ENCODE measurements around the gene KIF16B. TPM values are rescaled to one million over a fixed set of nuclear protein-coding genes. Genes with fewer than 3 reads are reported as not detected.

The KIF16B gene
- total and polyA plus RNA-seq, 10 of the 15 experiments (the other 5 are each of a cell fraction or from before 2014, with no cell fraction given) = 0.21 to 5.2 (median 3.0) TPM

DNA sequence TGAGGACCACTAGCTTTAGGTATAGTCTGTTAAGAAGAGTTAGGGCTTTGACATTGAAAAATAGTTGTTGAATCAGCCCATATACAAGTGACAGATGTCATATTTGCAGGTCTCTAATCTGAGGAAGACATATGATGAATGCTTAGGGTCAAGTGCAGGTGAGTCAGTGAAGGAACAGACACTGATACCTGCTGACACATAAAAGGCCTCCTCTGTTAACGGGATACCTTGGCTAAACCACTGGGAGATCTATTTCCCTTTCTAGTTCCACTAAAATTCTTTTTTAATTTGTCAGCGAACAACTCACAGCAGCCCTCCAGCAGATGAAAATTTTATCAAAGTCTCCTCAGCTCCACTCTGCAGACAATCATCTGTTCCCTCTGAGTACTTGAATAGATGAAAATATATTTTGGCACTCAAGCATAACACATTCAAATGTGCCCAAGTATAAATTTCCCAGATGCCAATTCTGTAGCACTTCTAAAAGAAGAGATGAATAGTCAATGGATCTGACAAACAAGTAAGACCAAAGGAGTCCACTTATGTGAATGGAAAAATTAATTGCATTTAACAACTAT, 154.0 kb downstream of the KIF16B start:
- no peaks in the 10 kb centered on the region for H3K79me2 ChIP-seq (ENCODE audit: control insufficient read depth, insufficient read depth, low read length)
- H3K9me3 ChIP-seq (replicated peaks; ENCODE audit: control insufficient read depth, insufficient read depth, low read length) = no peaks in the 10 kb centered on the region
- DNase-seq (ENCODE audit: low read depth, low spot score) (no peak), ATAC-seq (no peak), FAIRE-seq (no peak)
- no peaks in the 10 kb centered on the region for H3K4me1 ChIP-seq (ENCODE audit: control insufficient read depth, insufficient read depth, low read length)
- POLR2A ChIA-PET = interaction anchor here (0.9 kb wide), 1 partner anchor 14 kb away, joined by 3 read pairs; no protein-coding TSS in a partner anchor
- no peak overlapping the region for H3K9ac ChIP-seq (ENCODE audit: control insufficient read depth, insufficient read depth, low read length)
- H4K20me1 ChIP-seq (ENCODE audit: control insufficient read depth, insufficient read depth) = no peaks in the 10 kb centered on the region
- intact Hi-C loops (cut with micrococcal nuclease; ENCODE audit: unreplicated experiment) (no loop called here), in situ Hi-C loops (cut with MboI) (no loop called here)
- TF ChIP-seq EP300 (IDR thresholded peaks at IDR 0.05; ENCODE audit: borderline replicate concordance in 1 of 2, control insufficient read depth in 1 of 2, low read depth in 2 of 2, low read length in 2 of 2) = no peak
- TF ChIP-seq JUND (IDR thresholded peaks at IDR 0.05; ENCODE audit: low read depth, low read length) = no peak
- no peak for TF ChIP-seq FOS (IDR thresholded peaks at IDR 0.05; ENCODE audit: borderline replicate concordance, extremely low read depth, insufficient read length)
- TF ChIP-seq SRF (IDR thresholded peaks at IDR 0.05; ENCODE audit: low read depth in 2 of 2, low read length in 2 of 2) = no peak
- no peak for TF ChIP-seq HDGF (IDR thresholded peaks at IDR 0.05)
- TF ChIP-seq, protein P1, sequence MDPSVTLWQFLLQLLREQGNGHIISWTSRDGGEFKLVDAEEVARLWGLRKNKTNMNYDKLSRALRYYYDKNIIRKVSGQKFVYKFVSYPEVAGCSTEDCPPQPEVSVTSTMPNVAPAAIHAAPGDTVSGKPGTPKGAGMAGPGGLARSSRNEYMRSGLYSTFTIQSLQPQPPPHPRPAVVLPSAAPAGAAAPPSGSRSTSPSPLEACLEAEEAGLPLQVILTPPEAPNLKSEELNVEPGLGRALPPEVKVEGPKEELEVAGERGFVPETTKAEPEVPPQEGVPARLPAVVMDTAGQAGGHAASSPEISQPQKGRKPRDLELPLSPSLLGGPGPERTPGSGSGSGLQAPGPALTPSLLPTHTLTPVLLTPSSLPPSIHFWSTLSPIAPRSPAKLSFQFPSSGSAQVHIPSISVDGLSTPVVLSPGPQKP (IDR thresholded peaks at IDR 0.05; ENCODE audit: low read depth, low read length) = no peak
- TF ChIP-seq MYC (IDR thresholded peaks at IDR 0.05; ENCODE audit: insufficient read depth, insufficient read length, insufficient replicate concordance, low read length, severe bottlenecking) = no peak
- no peak for TF ChIP-seq CHD1 (IDR thresholded peaks at IDR 0.05; ENCODE audit: low read depth, low read length)
- no peak for TF ChIP-seq KDM1A (IDR thresholded peaks at IDR 0.05; ENCODE audit: borderline replicate concordance)
- TF ChIP-seq MXI1 (IDR thresholded peaks at IDR 0.05; ENCODE audit: low read depth, low read length) = no peak
- no peak for TF ChIP-seq MTA2 (IDR thresholded peaks at IDR 0.05; ENCODE audit: low read depth)
- no peak for TF ChIP-seq NRF1 (conservative IDR thresholded peaks at IDR 0.05; ENCODE audit: low read depth, low read length)
- no peak for TF ChIP-seq ATF7 (IDR thresholded peaks at IDR 0.05; ENCODE audit: low read depth)
- TF ChIP-seq, protein P2, sequence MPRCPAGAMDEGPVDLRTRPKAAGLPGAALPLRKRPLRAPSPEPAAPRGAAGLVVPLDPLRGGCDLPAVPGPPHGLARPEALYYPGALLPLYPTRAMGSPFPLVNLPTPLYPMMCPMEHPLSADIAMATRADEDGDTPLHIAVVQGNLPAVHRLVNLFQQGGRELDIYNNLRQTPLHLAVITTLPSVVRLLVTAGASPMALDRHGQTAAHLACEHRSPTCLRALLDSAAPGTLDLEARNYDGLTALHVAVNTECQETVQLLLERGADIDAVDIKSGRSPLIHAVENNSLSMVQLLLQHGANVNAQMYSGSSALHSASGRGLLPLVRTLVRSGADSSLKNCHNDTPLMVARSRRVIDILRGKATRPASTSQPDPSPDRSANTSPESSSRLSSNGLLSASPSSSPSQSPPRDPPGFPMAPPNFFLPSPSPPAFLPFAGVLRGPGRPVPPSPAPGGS (IDR thresholded peaks at IDR 0.05; ENCODE audit: borderline replicate concordance, insufficient read depth, low read depth, low read length, poor library complexity, severe bottlenecking) = no peak
- no peak for TF ChIP-seq MEF2B (IDR thresholded peaks at IDR 0.05; ENCODE audit: partially characterized antibody, poor library complexity, severe bottlenecking)
- no peak for TF ChIP-seq IKZF1 (conservative IDR thresholded peaks at IDR 0.05)
- no TSS peak for BruUV-seq (replicated peaks)
- H3K27ac ChIP-seq (ENCODE audit: control insufficient read depth, insufficient read depth) = no peak overlapping the region
- H3K4me2 ChIP-seq (ENCODE audit: control insufficient read depth, insufficient read depth) = no peak overlapping the region
- RAD21 ChIA-PET (ENCODE audit: unreplicated experiment) = no interaction called here
- no peak overlapping the region for H2AFZ ChIP-seq (ENCODE audit: control insufficient read depth, low read depth, low read length)
- 52% methylated on average over 2 of the region's 2 CpGs for WGBS (ENCODE audit: insufficient coverage, insufficient replicate concordance, low lambda C conversion rate, missing lambda C conversion rate)
- H3K27me3 ChIP-seq (replicated peaks in 1 of 2; ENCODE audit: control insufficient read depth in 2 of 2, insufficient read depth in 2 of 2, low read length in 1 of 2) = no peaks in the 10 kb centered on the region
- SMC1A ChIA-PET (ENCODE audit: uncharacterized antibody, unreplicated experiment) = interaction anchor here (0.9 kb wide), 1 partner anchor 63 kb away, joined by 3 read pairs; no protein-coding TSS in a partner anchor
- CTCF ChIA-PET = interaction anchor here (0.6 kb wide), 1 partner anchor 140 kb away, joined by 4 read pairs; no protein-coding TSS in a partner anchor
- H3K36me3 ChIP-seq (ENCODE audit: control insufficient read depth in 2 of 2, insufficient read depth in 2 of 2, low read length in 1 of 2) = no peaks in the 10 kb centered on the region
- no peak overlapping the region for H3K4me3 ChIP-seq

Measured in GM12878 (cell line).